K562 (cell line): ENCODE measurements around the gene VPS4B. TPM values are rescaled to one million over a fixed set of nuclear protein-coding genes. Genes with fewer than 3 reads are reported as not detected.
A peak's percentile ranks its signal among the peaks of the same experiment; 100 is the strongest.

Source experiments
- ATAC-seq: fragments of 200-7000 bp; cut with Tn5 transposase; 3 replicates; pipeline ENCODE4 v1.9.1; 2020; ENCODE audit warnings: moderate library complexity
- BruUV-seq: library from RNA; stranded (reverse); fragments of 400-500 nt; replicated peaks from 2 replicates; lab custom pipeline; 2021; lab: Mats Ljungman, UMichigan
- CTCF ChIA-PET: fragments of 300-600 bp; formaldehyde crosslinking; extraction: SDS; loops from one replicate; lab custom pipeline; 2021; ENCODE audit warnings: low intra/inter-chr PET ratio; lab: Yijun Ruan, JAX
- POLR2A ChIA-PET: fragments of 300-600, 350-650 bp; sonication (Branson Sonifier 250); formaldehyde crosslinking; extraction: SDS; loops from one replicate; lab custom pipeline; 2021; ENCODE audit warnings: antibody characterized with exemption, inconsistent platforms; lab: Yijun Ruan, JAX
- DNase-seq, 4 experiments: peaks; one replicate each; pipeline versions ENCODE4 v3.0.0 to v3.0.0-alpha.2; 2011 to 2018; ENCODE audit warnings: low spot score in 3 of 4, mixed read lengths in 3 of 4; ENCODE audit errors: extremely low read depth in 1 of 4
- FAIRE-seq: peaks from 2 replicates; lab custom pipeline; 2011; peaks lifted over from hg19 to GRCh38; lab: Jason Lieb, UNC
- H2AFZ ChIP-seq: 2 replicates; pipeline ENCODE4 v1.6.0; 2011; ENCODE audit warnings: low read depth, low read length, control low read depth, inconsistent platforms
- H3K27ac ChIP-seq: fragments of 200-600 bp; 3 replicates; pipeline ENCODE4 v1.8.0; 2011; ENCODE audit warnings: low read depth, mild to moderate bottlenecking, control low read depth, inconsistent platforms, low read length, moderate library complexity, mixed read lengths; ENCODE audit errors: extremely low read depth
- H3K27me3 ChIP-seq, 2 experiments: fragments of 300-600 bp in 1 of 2; 2 replicates in 1 of 2; 3 replicates in 1 of 2; pipeline versions ENCODE4 v1.6.0 to v1.8.0; 2011; ENCODE audit warnings: inconsistent platforms in 2 of 2, low read length in 2 of 2, mild to moderate bottlenecking in 1 of 2, mixed read lengths in 1 of 2, moderate library complexity in 1 of 2; ENCODE audit not compliant: control insufficient read depth in 2 of 2, insufficient read depth in 2 of 2
- H3K36me3 ChIP-seq: fragments of 300-600 bp; 3 replicates; pipeline ENCODE4 v1.8.0; 2011; ENCODE audit warnings: mild to moderate bottlenecking, low read length, inconsistent platforms; ENCODE audit not compliant: control insufficient read depth, insufficient read depth
- H3K4me1 ChIP-seq, 2 experiments: fragments of 200-600 bp in 1 of 2; replicated peaks in 1 of 2; 2 replicates in 1 of 2; 3 replicates in 1 of 2; pipeline versions ENCODE4 v1.5.1 to v1.8.0; 2011; ENCODE audit warnings: inconsistent platforms in 2 of 2, low read length in 2 of 2, mild to moderate bottlenecking in 1 of 2, mixed read lengths in 1 of 2, moderate library complexity in 1 of 2; ENCODE audit not compliant: control insufficient read depth in 2 of 2, insufficient read depth in 2 of 2
- H3K4me2 ChIP-seq: 2 replicates; pipeline ENCODE4 v1.6.1; 2011; ENCODE audit warnings: low read length, control low read depth, inconsistent platforms, mixed read lengths; ENCODE audit not compliant: insufficient read depth
- H3K4me3 ChIP-seq: fragments of 200-600 bp; sonication (generic), shearing (Covaris generic); 2 replicates; pipeline ENCODE4 v1.5.1; 2016; ENCODE audit warnings: control low read depth, inconsistent platforms
- H3K79me2 ChIP-seq: fragments of 200-600 bp; 3 replicates; pipeline ENCODE4 v1.8.0; 2011; ENCODE audit warnings: low read length, inconsistent platforms; ENCODE audit not compliant: control insufficient read depth, insufficient read depth
- H3K9ac ChIP-seq, 2 experiments: 2 replicates each; pipeline versions ENCODE4 v1.6.0 to v1.6.1; 2011; ENCODE audit warnings: low read depth in 2 of 2, low read length in 2 of 2, control low read depth in 1 of 2, inconsistent platforms in 1 of 2, mild to moderate bottlenecking in 1 of 2, mixed read lengths in 1 of 2; ENCODE audit not compliant: insufficient read depth in 1 of 2
- H3K9me1 ChIP-seq: one replicate; pipeline ENCODE4 v1.6.0; 2011; ENCODE audit warnings: inconsistent platforms, mild to moderate bottlenecking, low read length, moderate library complexity; ENCODE audit not compliant: control insufficient read depth, insufficient read depth
- H3K9me3 ChIP-seq: replicated peaks from 2 replicates; pipeline ENCODE4 v1.5.1; 2011; ENCODE audit warnings: low read depth, low read length, inconsistent platforms; ENCODE audit not compliant: control insufficient read depth, insufficient read depth
- H4K20me1 ChIP-seq: replicated peaks from 2 replicates; pipeline ENCODE4 v1.6.1; 2011; ENCODE audit warnings: low read length, inconsistent platforms, mixed read lengths; ENCODE audit not compliant: control insufficient read depth, insufficient read depth
- HDAC2 ChIP-seq: fragments of 450-650 bp; IDR thresholded peaks from 2 replicates; pipeline ENCODE4 v1.6.1; 2016; ENCODE audit warnings: mild to moderate bottlenecking
- POLR2H ChIP-seq: IDR thresholded peaks from 2 replicates; pipeline ENCODE4 v1.6.1; 2016; ENCODE audit warnings: missing genetic modification characterization, low read depth, mild to moderate bottlenecking, control low read depth, missing compliant biosample characterization, moderate library complexity
- RBFOX2 ChIP-seq: fragments of 200-400 bp; formaldehyde crosslinking; IDR thresholded peaks from 2 replicates; pipeline ENCODE4 v1.6.1; 2017; ENCODE audit warnings: low read depth, mild to moderate bottlenecking, low read length, moderate library complexity
- ZNF133 ChIP-seq: fragments of 250-450 bp; sonication (Bioruptor Pico); IDR thresholded peaks from 2 replicates; pipeline ENCODE4 v1.4.0; 2020; ENCODE audit warnings: mild to moderate bottlenecking
- ZNF512 ChIP-seq: IDR thresholded peaks from 2 replicates; pipeline ENCODE4 v1.6.1; 2016; ENCODE audit warnings: missing genetic modification characterization, missing compliant biosample characterization
- ZNF561 ChIP-seq: fragments of 450-650 bp; formaldehyde crosslinking; conservative IDR thresholded peaks from 2 replicates; pipeline ENCODE4 v1.4.0; 2020; ENCODE audit warnings: mild to moderate bottlenecking, moderate library complexity
- WGBS: fragments of 100-300 bp; shearing (Covaris generic); methylation state at CpG from one replicate; pipeline ENCODE4 v1.1.6; 2016; ENCODE audit warnings: low coverage, mixed read lengths; ENCODE audit not compliant: insufficient coverage; ENCODE audit errors: missing lambda C conversion rate; 5-methylcytosine and 5-hydroxymethylcytosine counted together
- in situ Hi-C: fragments of 300-500 bp; cut with MboI; formaldehyde crosslinking; loops from 4 replicates; pipeline ENCODE4 v1.15.0; 2018; ENCODE audit warnings: inconsistent platforms, mixed read lengths
- intact Hi-C: fragments of 100-400 bp; cut with micrococcal nuclease; formaldehyde crosslinking; loops from 2 replicates; pipeline ENCODE4 v1.14.2; 2022
- polyA plus RNA-seq, 8 experiments: library from polyadenylated mRNA; depleted of rRNA in 4 of 8; stranded (reverse) in 5 of 8; unstranded in 3 of 8; fragments of >200 nt; fragmentation: Nextera tagmentation in 2 of 8; fragmentation: Illumina TruSeq in 1 of 8; extraction: Ambion mirVana in 2 of 8; extraction: Trizol in 1 of 8; gene quantifications; 2 replicates each; pipeline versions ENCODE4 v1.2.1 to v1.2.3, GENCODE V29; 2011 to 2014; ENCODE audit warnings: inconsistent platforms in 1 of 8, missing spikeins in 1 of 8
- total RNA-seq, 7 experiments: library from RNA; depleted of rRNA in 6 of 7; stranded (reverse); fragments of >200 nt in 6 of 7; fragmentation: Illumina TruSeq in 2 of 7; extraction: Trizol in 2 of 7; gene quantifications; 2 replicates each; pipeline versions ENCODE4 v1.2.1 to v1.2.3, GENCODE V29; 2011 to 2021; ENCODE audit warnings: low replicate concordance in 1 of 7
- TF ChIP-seq, protein P1 (sequence below): fragments of 250-450 bp; sonication (Bioruptor Pico); IDR thresholded peaks from 2 replicates; pipeline ENCODE4 v1.4.0; 2020; ENCODE audit warnings: mild to moderate bottlenecking

The VPS4B gene
- total and polyA plus RNA-seq, 9 of the 15 experiments (the other 6 are each of a cell fraction or from before 2014, with no cell fraction given) = 7.3 to 16.4 (median 10.4) TPM

DNA sequence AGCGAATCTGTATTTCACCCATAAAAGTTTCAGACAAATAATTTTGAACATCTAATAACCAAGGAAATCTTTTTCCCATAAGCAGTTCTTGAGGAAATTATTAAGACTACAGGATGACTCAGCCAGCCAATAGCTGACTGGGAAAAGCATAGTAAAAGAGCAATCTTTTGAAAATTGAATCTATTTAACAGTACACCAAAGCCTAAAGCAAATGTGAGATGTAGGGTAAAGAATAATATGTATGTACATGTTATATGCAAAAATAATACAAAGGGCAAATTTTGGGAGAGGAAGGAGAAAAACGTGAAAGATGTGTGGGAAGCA, 42.7 kb downstream of the VPS4B start:
- in situ Hi-C loops (no loop called here), intact Hi-C loops (no loop called here)
- no peak overlapping the region for H3K4me3 ChIP-seq
- H3K79me2 ChIP-seq = no peaks in the 10 kb centered on the region
- POLR2A ChIA-PET = no interaction called here
- DNase-seq (no peak), FAIRE-seq (no peak), ATAC-seq (no peak)
- no peaks in the 10 kb centered on the region for H4K20me1 ChIP-seq
- H3K4me1 ChIP-seq = no peaks in the 10 kb centered on the region; a peak in 1 of 5 replicates
- no peaks in the 10 kb centered on the region for H3K27me3 ChIP-seq
- CTCF ChIA-PET = no interaction called here
- TF ChIP-seq ZNF133 (CRISPR knock-in tag) = no peak
- no peak for TF ChIP-seq ZNF561 (CRISPR knock-in tag)
- TF ChIP-seq POLR2H (tag) = no peak
- TF ChIP-seq RBFOX2 = no peak
- TF ChIP-seq HDAC2 = no peak
- 13% methylated on average over 2 of the region's 2 CpGs for WGBS
- no peaks in the 10 kb centered on the region for H3K9me1 ChIP-seq
- no peak overlapping the region for H3K27ac ChIP-seq
- no peak overlapping the region for H3K9ac ChIP-seq
- no TSS peak for BruUV-seq
- H2AFZ ChIP-seq = peak overlapping the region; percentile 51; the same call in 1 of the 2 replicates
- no peaks in the 10 kb centered on the region for H3K36me3 ChIP-seq
- no peaks in the 10 kb centered on the region; the same call in 1 of the 2 replicates for H3K9me3 ChIP-seq
- H3K4me2 ChIP-seq = no peak overlapping the region

DNA sequence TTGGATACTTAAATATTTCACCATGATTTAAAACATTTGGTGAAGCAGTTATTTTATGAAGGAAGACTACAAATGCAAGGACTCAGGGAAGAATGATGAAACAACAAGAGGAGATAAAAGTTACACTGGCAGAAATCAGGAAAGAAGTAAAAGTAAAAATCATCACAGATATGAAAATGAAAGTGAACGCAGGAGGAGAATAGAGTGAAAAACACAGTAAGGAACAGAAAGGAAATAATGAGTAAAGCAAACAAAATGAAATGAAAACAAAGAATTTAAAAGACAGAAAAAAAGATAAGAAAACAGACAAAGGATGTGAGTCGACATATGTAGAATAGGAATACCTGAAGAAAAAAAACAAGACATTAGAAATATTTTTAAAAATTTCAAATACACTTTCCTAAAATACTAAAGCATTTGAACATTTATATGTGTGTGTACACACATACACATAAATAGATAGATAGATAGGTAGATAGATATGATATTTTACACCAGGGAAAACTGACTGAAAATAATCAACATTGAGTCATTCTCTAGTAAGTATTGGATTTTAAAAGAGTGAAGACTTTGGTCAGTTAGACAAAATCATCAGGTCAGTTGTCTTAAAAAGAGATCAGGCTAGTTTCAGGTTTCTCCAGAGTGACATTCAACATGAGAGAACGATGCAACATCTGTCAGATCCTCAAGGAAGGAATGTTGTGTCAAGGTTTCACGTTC, 43.2 kb downstream of the VPS4B start:
- CTCF ChIA-PET = no interaction called here
- Histone ChIP-seq H3K4me1 (no peaks in the 10 kb centered on the region; a peak in 1 of 5 replicates), H3K79me2 (no peaks in the 10 kb centered on the region), H3K27me3 (no peaks in the 10 kb centered on the region), H3K36me3 (no peaks in the 10 kb centered on the region), H3K27ac (no peak overlapping the region), H3K9me1 (no peaks in the 10 kb centered on the region), H3K9me3 (no peaks in the 10 kb centered on the region; the same call in 1 of the 2 replicates)
- DNase-seq = no peak
- no peak for FAIRE-seq
- ATAC-seq = no peak
- intact Hi-C loops = no loop called here
- peak; percentile 49; the same call in 1 of the 2 replicates for TF ChIP-seq ZNF512 (tag)
- TF ChIP-seq, protein P1, sequence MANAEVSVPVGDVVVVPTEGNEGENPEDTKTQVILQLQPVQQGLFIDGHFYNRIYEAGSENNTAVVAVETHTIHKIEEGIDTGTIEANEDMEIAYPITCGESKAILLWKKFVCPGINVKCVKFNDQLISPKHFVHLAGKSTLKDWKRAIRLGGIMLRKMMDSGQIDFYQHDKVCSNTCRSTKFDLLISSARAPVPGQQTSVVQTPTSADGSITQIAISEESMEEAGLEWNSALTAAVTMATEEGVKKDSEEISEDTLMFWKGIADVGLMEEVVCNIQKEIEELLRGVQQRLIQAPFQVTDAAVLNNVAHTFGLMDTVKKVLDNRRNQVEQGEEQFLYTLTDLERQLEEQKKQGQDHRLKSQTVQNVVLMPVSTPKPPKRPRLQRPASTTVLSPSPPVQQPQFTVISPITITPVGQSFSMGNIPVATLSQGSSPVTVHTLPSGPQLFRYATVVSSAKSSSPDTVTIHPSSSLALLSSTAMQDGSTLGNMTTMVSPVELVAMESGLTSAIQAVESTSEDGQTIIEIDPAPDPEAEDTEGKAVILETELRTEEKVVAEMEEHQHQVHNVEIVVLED (CRISPR knock-in tag) = no peak
- TF ChIP-seq, all 486 proteins: peak for 1
- H3K9ac ChIP-seq = no peak overlapping the region
- BruUV-seq = no TSS peak
- H3K4me3 ChIP-seq = no peak overlapping the region
- H4K20me1 ChIP-seq = no peaks in the 10 kb centered on the region
- POLR2A ChIA-PET = no interaction called here
- 15% methylated on average over 4 of the region's 4 CpGs for WGBS
- H2AFZ ChIP-seq = peak overlapping the region; percentile 51; the same call in 1 of the 2 replicates
- in situ Hi-C loops = no loop called here
- H3K4me2 ChIP-seq = no peak overlapping the region
